Spleen (tissue), 11 donors: ENCODE data around the gene PRUNE2. TPM values are rescaled to one million over a fixed set of nuclear protein-coding genes. Genes with fewer than 3 reads are reported as not detected.

Experiments
- DNase-seq: peaks from one replicate; pipeline ENCODE4 v3.0.0-alpha.2; 2020
- H3K27ac ChIP-seq, 8 donors: fragments of 200-600 bp; sonication (generic) in 7 of 8; 1 replicate in 4 of 8; 2 replicates in 4 of 8; pipeline versions ENCODE4 v1.5.0 to v1.8.0; 2016 to 2021; ENCODE audit warnings: inconsistent platforms in 4 of 8, mild to moderate bottlenecking in 4 of 8, moderate library complexity in 1 of 8
- H3K27me3 ChIP-seq, 7 donors: fragments of 200-600 bp; sonication (generic) in 6 of 7; replicated peaks in 1 of 7; 1 replicate in 4 of 7; 2 replicates in 3 of 7; pipeline versions ENCODE4 v1.5.0 to v1.8.0; 2016 to 2021; ENCODE audit warnings: inconsistent platforms in 3 of 7, mild to moderate bottlenecking in 1 of 7
- H3K36me3 ChIP-seq, 6 donors: fragments of 200-600 bp; sonication (generic) in 5 of 6; 1 replicate in 4 of 6; 2 replicates in 2 of 6; pipeline versions ENCODE4 v1.5.0 to v1.8.0; 2016 to 2021; ENCODE audit warnings: inconsistent platforms in 2 of 6
- H3K4me1 ChIP-seq, 6 donors: fragments of 200-600 bp; sonication (generic) in 5 of 6; 1 replicate in 3 of 6; 2 replicates in 3 of 6; pipeline versions ENCODE4 v1.5.0 to v1.8.0; 2016 to 2021; ENCODE audit warnings: inconsistent platforms in 3 of 6
- H3K4me3 ChIP-seq, 8 donors: fragments of 200-600 bp; sonication (generic) in 7 of 8; 1 replicate in 4 of 8; 2 replicates in 4 of 8; pipeline versions ENCODE4 v1.5.0 to v1.8.0; 2016 to 2021; ENCODE audit warnings: inconsistent platforms in 4 of 8, mild to moderate bottlenecking in 4 of 8, moderate library complexity in 2 of 8
- H3K9me3 ChIP-seq, 8 donors: fragments of 200-600 bp; sonication (generic) in 7 of 8; 1 replicate in 4 of 8; 2 replicates in 4 of 8; pipeline versions ENCODE4 v1.5.0 to v1.8.0; 2016 to 2021; ENCODE audit warnings: inconsistent platforms in 4 of 8
- POLR2A ChIP-seq, 3 donors: fragments of 450-650 bp; IDR thresholded peaks; one replicate each; pipeline ENCODE4 v1.5.1; 2017; ENCODE audit warnings: antibody characterized with exemption in 3 of 3, mild to moderate bottlenecking in 1 of 3
- POLR2AphosphoS5 ChIP-seq, 3 donors: sonication (generic); formaldehyde crosslinking; IDR thresholded peaks; one replicate each; pipeline ENCODE4 v1.5.1; 2017; ENCODE audit warnings: antibody characterized with exemption in 3 of 3
- WGBS, 5 donors: extraction: QIAGEN DNeasy Blood & Tissue Kit in 3 of 5; methylation state at CpG; one replicate each; pipeline versions ENCODE4 v1.1.5 to v1.1.7; 2013 to 2018; 5-methylcytosine and 5-hydroxymethylcytosine counted together
- intact Hi-C: fragments of 100-400 bp; cut with DNase I; formaldehyde crosslinking; loops from one replicate; pipeline ENCODE4 v1.15.0; 2023; ENCODE audit warnings: low total_unique reads
- polyA plus RNA-seq, 3 donors: library from polyadenylated mRNA; stranded (reverse); fragments of 200-250 nt; gene quantifications; one replicate each; pipeline ENCODE4 v1.2.1, GENCODE V29; 2013
- small RNA-seq, 4 donors: library from RNA; depleted of rRNA; stranded (forward); fragments of <200 nt; gene quantifications; one replicate each; pipeline ENCODE3, GENCODE V24; 2016
- total RNA-seq, 7 donors: library from RNA; depleted of rRNA in 3 of 7; stranded (reverse); fragments of >200 nt in 3 of 7; fragmentation: NEBNext Ultra II Directional in 4 of 7; extraction: Animal tissue kit (Norgen Biotek cat#: 25700) in 4 of 7; gene quantifications; one replicate each; pipeline versions ENCODE4 v1.1.0 to v1.2.1, GENCODE V29; 2016 to 2021
- TF ChIP-seq, protein P1 (sequence below), 11 experiments: fragments of 200-600 bp in 7 of 11; fragments of 450-650 bp in 4 of 11; sonication (generic) in 4 of 11; IDR thresholded peaks in 8 of 11; conservative IDR thresholded peaks in 3 of 11; 1 replicate in 7 of 11; 2 replicates in 4 of 11; pipeline versions ENCODE4 v1.4.0 to v1.8.0; 2016 to 2021; ENCODE audit warnings: antibody characterized with exemption in 11 of 11, inconsistent platforms in 4 of 11, mild to moderate bottlenecking in 1 of 11
- donor health status: healthy with polysubstance abuse.
- donor health status: DM: no; HTN: no; CAD: no; lungs with moderate emphysema.
- donor health status: DM: no; HTN: no; CAD: no.
- donor health status: Bipolar disorder and iron deficiency.
- donor health status: healthy.
- donor health status: DM: no; HTN: no; CAD: no.
- donor health status: DM: yes; HTN: yes; CAD: no.

Gene PRUNE2
- total and polyA plus RNA-seq, 10 donors = 3.3 to 23.6 (median 14.0) TPM

DNA sequence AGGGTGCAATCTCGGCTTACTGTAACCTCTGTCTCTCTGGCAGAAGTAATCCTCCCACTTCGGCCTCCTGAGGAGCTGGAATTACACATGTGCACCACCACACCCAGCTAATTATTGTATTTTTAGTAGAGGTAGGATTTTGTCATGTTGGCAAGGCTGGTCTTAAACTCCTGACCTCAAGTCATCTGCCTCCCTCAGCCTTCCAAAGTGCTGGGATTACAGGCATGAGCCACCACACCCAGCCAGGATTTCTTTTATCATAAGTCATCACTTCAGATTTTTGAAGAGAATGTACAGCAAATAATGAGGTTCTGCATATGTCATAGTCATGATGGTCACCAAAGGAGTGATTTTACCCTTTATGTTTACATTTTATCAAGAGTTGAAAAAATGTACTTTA lies 338.8 kb downstream of the PRUNE2 start:
- intact Hi-C loops = no loop called here
- 88 to 96% (median 91%) methylated on average over 2 of the region's 2 CpGs for WGBS, 5 donors

DNA sequence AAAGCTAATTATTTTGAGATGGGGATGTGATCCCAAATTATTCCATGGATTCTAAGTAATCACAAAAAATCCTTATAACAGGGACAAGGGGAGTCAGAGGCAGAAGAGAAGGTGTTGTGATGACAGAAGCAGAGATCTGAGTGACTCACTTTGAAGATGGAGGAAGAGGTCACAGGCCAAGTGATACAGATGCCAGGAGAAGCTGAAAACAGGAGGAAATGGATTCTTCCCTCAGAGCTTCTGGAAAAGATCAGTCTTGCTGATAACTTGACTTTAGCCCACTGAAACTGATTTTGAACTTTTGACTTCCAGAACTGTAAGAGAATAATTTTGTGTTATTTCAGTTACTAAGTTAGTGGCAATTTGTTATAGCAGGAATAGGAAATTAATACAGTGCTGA lies 341.6 kb downstream of the PRUNE2 start:
- intact Hi-C loops = no loop called here
- no peak for TF ChIP-seq POLR2A (IDR thresholded peaks at IDR 0.05)
- TF ChIP-seq, protein P1, sequence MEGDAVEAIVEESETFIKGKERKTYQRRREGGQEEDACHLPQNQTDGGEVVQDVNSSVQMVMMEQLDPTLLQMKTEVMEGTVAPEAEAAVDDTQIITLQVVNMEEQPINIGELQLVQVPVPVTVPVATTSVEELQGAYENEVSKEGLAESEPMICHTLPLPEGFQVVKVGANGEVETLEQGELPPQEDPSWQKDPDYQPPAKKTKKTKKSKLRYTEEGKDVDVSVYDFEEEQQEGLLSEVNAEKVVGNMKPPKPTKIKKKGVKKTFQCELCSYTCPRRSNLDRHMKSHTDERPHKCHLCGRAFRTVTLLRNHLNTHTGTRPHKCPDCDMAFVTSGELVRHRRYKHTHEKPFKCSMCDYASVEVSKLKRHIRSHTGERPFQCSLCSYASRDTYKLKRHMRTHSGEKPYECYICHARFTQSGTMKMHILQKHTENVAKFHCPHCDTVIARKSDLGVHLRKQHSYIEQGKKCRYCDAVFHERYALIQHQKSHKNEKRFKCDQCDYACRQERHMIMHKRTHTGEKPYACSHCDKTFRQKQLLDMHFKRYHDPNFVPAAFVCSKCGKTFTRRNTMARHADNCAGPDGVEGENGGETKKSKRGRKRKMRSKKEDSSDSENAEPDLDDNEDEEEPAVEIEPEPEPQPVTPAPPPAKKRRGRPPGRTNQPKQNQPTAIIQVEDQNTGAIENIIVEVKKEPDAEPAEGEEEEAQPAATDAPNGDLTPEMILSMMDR (IDR thresholded peaks at IDR 0.05 in 8 of 11, conservative IDR thresholded peaks at IDR 0.05 in 3 of 11) = no peak
- TF ChIP-seq POLR2AphosphoS5 (IDR thresholded peaks at IDR 0.05) = no peak
- no peak for DNase-seq

More for the DNA sequence above, 338.8 kb downstream of the PRUNE2 start:
- H3K36me3 ChIP-seq = no peaks in the 10 kb centered on the region
- DNase-seq = no peak
- no peaks in the 10 kb centered on the region for H3K27me3 ChIP-seq
- H3K27ac ChIP-seq = no peak overlapping the region
- TF ChIP-seq POLR2AphosphoS5 (IDR thresholded peaks at IDR 0.05) = no peak
- no peak overlapping the region for H3K4me3 ChIP-seq
- peaks cover 0 to 57% (median 21%) of the 10 kb centered on the region in 6 donors for H3K4me1 ChIP-seq
- H3K9me3 ChIP-seq = peaks cover 0 to 10% (median 2%) of the 10 kb centered on the region in 8 donors

DNA sequence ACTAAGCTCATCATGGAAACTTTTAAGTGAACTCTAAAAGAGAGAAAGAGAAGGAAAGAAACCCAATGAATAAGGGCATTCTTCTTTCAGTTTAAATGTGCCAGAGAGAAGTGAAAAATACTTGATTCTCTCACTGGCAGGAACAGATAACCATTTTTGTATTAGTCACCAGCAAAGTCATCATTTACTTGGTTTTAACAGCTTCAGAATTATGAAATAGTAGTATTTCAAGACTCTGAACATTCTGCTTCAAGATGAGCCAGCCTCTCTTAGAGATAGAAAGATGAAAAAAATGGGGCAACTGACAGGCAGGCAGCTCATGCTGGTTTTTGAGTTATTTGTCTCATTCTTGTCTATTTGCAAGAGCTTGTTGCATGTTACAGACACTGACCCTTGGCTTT lies 343.4 kb downstream of the PRUNE2 start:
- peaks cover 0 to 4% (median 0%) of the 10 kb centered on the region in 8 donors for H3K9me3 ChIP-seq
- no peak for DNase-seq
- no peak for TF ChIP-seq POLR2A (IDR thresholded peaks at IDR 0.05)
- TF ChIP-seq, protein P1 (IDR thresholded peaks at IDR 0.05 in 8 of 11, conservative IDR thresholded peaks at IDR 0.05 in 3 of 11) = no peak
- intact Hi-C loops = no loop called here
- peak overlapping the region in 5 of 8 donors; percentile 58 to 78 (median 76) for H3K27ac ChIP-seq
- H3K27me3 ChIP-seq = no peaks in the 10 kb centered on the region
- H3K4me3 ChIP-seq = no peak overlapping the region
- H3K36me3 ChIP-seq = no peaks in the 10 kb centered on the region
- H3K4me1 ChIP-seq = peaks cover 0 to 65% (median 26%) of the 10 kb centered on the region in 6 donors

More for the DNA sequence above, 341.6 kb downstream of the PRUNE2 start:
- Histone ChIP-seq H3K36me3 (no peaks in the 10 kb centered on the region), H3K4me1 (peaks cover 0 to 57% (median 24%) of the 10 kb centered on the region in 6 donors), H3K9me3 (no peaks in the 10 kb centered on the region), H3K4me3 (no peak overlapping the region), H3K27ac (no peak overlapping the region), H3K27me3 (no peaks in the 10 kb centered on the region)

DNA sequence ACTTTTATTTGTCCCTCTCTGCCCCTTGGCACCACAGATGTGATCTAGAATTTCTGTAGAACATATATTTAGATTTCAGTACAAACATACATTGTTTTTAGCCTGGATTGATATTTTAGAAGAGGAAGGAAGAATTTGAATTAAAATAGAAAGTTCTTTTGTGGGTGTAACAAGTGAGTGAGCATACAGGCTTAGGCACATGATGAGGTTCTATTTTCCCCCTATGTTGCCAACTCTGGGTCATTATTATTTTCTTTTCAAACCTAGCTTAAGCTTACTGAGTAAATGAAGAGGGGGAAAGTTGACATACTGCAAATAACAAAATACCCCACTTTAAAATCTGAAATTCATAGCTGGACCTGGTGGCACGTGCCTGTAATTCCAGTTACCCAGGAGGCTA lies 344.0 kb downstream of the PRUNE2 start:
- peak overlapping the region in 6 of 8 donors; percentile 56 to 78 (median 72) for H3K27ac ChIP-seq
- intact Hi-C loops = no loop called here

More for the DNA sequence above, 344.0 kb downstream of the PRUNE2 start:
- Histone ChIP-seq H3K9me3 (peaks cover 0 to 4% (median 0%) of the 10 kb centered on the region in 8 donors), H3K36me3 (no peaks in the 10 kb centered on the region), H3K27me3 (no peaks in the 10 kb centered on the region), H3K4me1 (peaks cover 0 to 65% (median 26%) of the 10 kb centered on the region in 6 donors), H3K4me3 (no peak overlapping the region)
- no peak for DNase-seq
- TF ChIP-seq POLR2AphosphoS5 (IDR thresholded peaks at IDR 0.05) (no peak), POLR2A (IDR thresholded peaks at IDR 0.05) (no peak)
- TF ChIP-seq, protein P1 (IDR thresholded peaks at IDR 0.05 in 8 of 11, conservative IDR thresholded peaks at IDR 0.05 in 3 of 11) = no peak
- 52 to 80% (median 73%) methylated on average over 1 of the region's 1 CpG for WGBS, 5 donors

Small RNAs within 50 kb of the gene (small RNA-seq; reads per million reads assigned to genes)
- gene AL359314.1 = 0 reads per million in 4 donors

Other genes with a start within 250 kb of the PRUNE2 start
- under 1 TPM in 2 of 7 donors, not detected in 5; 0.27 to 0.35 TPM for gene PCA3, start 141.7 kb downstream of the PRUNE2 start, total RNA-seq
- gene PCA3, start 141.7 kb downstream of the PRUNE2 start, polyA plus RNA-seq = not detected
- not detected for gene FOXB2, start 113.5 kb upstream of the PRUNE2 start, total RNA-seq
- gene FOXB2, start 113.5 kb upstream of the PRUNE2 start, polyA plus RNA-seq = not detected